GM18526 (cell line): ENCODE measurements around the gene GABRR3.

Source experiments
- POLR2A ChIP-seq: IDR thresholded peaks from 3 replicates; pipeline ENCODE4 v1.6.1; 2011; ENCODE audit not compliant: insufficient read length; ENCODE audit errors: extremely low read depth

The GABRR3 gene

GRCh38 chr3:98035208-98035607, at the start of gene GABRR3:
GABRR3 (minus strand) TSS chr3:98035315; CDS start chr3:98034987, 328 bp downstream.
- TF ChIP-seq POLR2A: no peak

GRCh38 chr3:98073486-98073885, 38.4 kb upstream of the GABRR3 start:
- no peak for TF ChIP-seq POLR2A

DNA sequence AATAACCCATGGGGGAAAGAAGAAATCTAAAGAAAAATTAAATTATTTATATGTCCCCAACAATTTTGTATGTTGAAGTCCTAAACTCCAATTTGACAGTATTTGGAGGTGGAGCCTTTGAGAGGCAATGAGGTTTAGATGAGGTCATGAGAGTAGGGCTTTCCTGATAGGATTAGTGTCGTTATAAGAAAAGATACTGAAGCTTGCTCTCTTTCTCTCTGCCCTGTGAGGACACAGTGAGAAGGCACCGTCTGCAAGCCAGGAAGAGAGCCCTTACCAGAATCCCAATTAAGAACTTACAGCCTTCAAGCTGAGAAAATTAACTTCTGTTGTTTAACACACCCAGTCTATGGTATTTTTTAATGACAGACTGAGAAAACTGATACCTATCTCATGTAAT, 35.7 kb upstream of the GABRR3 start:
- TF ChIP-seq POLR2A: no peak

- no peak for TF ChIP-seq POLR2A
Observed at GRCh38 chr3:98068824-98069223, 33.7 kb upstream of the GABRR3 start.

GRCh38 chr3:98058244-98058960, 23.3 kb upstream of the GABRR3 start:
- no peak for TF ChIP-seq POLR2A

- no peak for TF ChIP-seq POLR2A
Observed at GRCh38 chr3:98057631-98058030, 22.5 kb upstream of the GABRR3 start.

DNA sequence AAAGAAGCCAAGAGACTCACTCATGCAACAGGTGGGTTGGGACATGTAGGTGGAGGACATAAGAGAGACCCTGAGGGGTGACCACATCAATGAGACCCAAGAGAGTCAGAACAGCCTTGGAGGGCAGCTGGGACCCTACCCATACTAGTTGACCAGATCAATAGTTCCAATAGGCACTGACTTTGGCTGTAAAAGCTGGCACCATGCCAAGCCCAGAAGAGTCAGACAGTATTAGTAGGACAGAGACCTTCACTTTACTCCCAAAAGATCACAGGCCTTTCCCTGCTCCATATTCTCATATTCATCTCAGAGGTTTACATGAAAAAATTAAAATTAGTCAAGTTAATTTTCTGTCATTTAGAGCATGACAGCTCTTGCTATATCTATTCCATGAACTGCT, 20.9 kb upstream of the GABRR3 start:
- TF ChIP-seq POLR2A: no peak

DNA sequence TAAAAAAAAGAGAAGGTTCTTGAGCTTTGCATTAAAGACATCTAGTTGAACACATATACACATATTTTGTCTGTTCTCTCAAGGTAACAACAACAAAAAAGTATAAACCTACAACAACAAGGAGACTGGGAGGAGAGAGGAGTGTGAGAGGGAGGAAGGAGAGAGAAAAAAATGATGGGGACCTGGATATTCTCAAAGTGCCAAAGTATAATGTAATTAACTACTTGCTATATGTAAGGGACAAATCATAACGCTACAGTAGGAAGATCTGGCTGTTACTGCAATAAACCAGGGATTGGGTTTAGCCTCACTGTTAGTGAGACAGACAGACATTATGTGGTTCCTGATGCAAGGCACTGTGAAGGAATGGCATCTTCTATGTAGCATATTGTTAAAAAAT, 14.2 kb upstream of the GABRR3 start:
- TF ChIP-seq POLR2A: no peak

DNA sequence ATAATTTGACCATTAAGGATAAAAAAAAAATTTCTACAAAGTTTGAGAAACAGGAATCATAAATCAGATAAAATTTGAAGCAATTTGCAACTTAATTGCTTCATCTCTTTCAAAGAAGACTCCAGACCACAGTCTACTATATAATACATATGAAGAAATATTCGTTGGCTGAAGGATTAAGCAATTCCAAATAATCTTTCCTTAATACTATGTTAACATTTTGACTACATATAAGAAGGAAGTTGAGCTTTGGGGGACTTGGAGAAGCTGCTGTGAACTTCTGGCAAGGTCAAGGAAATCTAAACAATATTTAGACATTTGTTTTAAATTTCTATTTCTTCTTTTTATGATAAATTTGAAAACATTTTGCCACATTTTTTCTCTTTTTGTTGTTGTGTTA, 13.5 kb upstream of the GABRR3 start:
- no peak for TF ChIP-seq POLR2A

GRCh38 chr3:98041350-98041749, 6.2 kb upstream of the GABRR3 start:
- no peak for TF ChIP-seq POLR2A

- no peak for TF ChIP-seq POLR2A
Observed at GRCh38 chr3:98039322-98040024, 4.4 kb upstream of the GABRR3 start.

- no peak for TF ChIP-seq POLR2A
Observed at GRCh38 chr3:98038876-98039275, 3.8 kb upstream of the GABRR3 start.

GRCh38 chr3:98038286-98038685, 3.2 kb upstream of the GABRR3 start:
- no peak for TF ChIP-seq POLR2A

DNA sequence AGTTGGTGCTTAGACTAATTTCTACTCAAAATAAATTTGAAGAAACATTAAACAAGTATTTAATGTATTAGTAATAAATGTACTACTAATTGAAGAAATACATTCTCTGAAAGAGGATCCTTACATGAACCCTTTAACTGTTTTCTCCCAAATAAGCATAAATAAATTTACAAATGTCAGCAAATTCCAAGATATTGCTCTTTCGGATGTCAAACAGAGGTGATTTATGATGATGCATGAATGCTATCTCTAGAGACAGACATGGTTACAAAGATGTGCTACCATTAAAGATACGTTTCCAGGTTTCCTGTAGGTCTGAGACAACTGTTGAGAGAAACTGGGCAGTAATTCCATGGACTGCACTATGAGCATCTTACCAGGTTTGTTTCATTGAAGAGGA, 629 bp downstream of the GABRR3 start:
- no peak for TF ChIP-seq POLR2A

- no peak for TF ChIP-seq POLR2A
Observed at GRCh38 chr3:98034036-98034435, 1.1 kb downstream of the GABRR3 start.

DNA sequence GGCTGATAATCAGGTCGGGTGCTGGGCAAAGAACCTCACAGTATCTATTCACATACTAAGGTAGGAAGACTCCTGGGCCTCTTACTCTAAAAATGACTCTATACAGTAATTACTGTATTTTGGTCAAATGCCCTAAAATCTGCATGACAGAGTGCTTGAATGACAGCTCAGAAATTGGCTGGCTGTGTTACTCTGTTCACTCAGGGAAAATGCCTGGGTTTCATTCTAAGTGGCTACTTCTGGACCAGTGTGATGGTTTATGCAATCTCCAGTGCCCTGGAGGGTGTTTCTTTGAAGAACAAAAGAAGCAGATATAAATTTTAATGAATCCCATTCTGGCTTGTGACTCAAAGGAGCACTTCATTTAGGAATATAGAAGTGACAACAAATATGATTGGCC, 2.2 kb downstream of the GABRR3 start:
- no peak for TF ChIP-seq POLR2A

DNA sequence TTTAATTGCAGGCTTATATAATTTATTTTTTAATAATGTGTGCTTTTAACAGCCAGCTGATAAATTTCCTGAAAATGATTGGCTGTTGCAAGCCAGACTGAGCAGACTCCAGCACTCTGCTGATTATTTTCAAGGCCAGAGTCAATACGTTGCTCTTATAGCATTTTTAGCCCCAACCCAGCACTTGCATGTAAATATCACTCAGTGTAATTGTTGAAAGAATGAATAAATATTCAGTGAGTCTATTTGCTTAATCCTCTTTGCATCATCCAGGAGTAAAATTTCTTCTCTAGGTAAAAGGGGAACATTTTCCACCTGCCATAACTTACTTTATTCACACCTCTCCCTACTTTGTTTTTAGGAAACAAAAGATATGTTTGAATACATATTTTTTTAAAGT, 2.9 kb downstream of the GABRR3 start:
- TF ChIP-seq POLR2A: no peak
